B cell (primary cell): ENCODE results near the gene ZFPM1. TPM values are rescaled to one million over a fixed set of nuclear protein-coding genes. Genes with fewer than 3 reads are reported as not detected.

Source experiments
- ATAC-seq: fragments of 200-7000 bp; cut with Tn5 transposase; one replicate; pipeline ENCODE4 v1.10.0; 2021; ENCODE audit warnings: low read depth, mild to moderate bottlenecking, moderate number of reproducible peaks, moderate library complexity
- CTCF ChIA-PET: fragments of 350-600 bp; sonication (Branson Sonifier 250); formaldehyde crosslinking; loops from one replicate; lab custom pipeline; 2021; ENCODE audit warnings: antibody characterized with exemption, inconsistent platforms; lab: Charles Lee
- POLR2A ChIA-PET: fragments of 350-600 bp; sonication (Branson Sonifier 250); formaldehyde crosslinking; loops from one replicate; lab custom pipeline; 2021; ENCODE audit warnings: antibody characterized with exemption; lab: Charles Lee
- DNase-seq: peaks from one replicate; pipeline ENCODE4 v3.0.0; 2013
- H2AFZ ChIP-seq: 2 replicates; pipeline ENCODE4 v1.6.1; 2012; ENCODE audit warnings: mild to moderate bottlenecking, low read depth, low read length; ENCODE audit not compliant: insufficient read depth, poor library complexity, severe bottlenecking
- H3K27ac ChIP-seq, 2 donors: 1 replicate in 1 of 2; 2 replicates in 1 of 2; pipeline ENCODE4 v1.5.1; 2012 to 2013; ENCODE audit warnings: low read length in 2 of 2, mild to moderate bottlenecking in 2 of 2, moderate library complexity in 1 of 2
- H3K27me3 ChIP-seq, 4 experiments: fragments of 200-600 bp in 1 of 4; sonication (generic) in 1 of 4; replicated peaks in 1 of 4; 1 replicate in 2 of 4; 2 replicates in 2 of 4; pipeline versions ENCODE4 v1.6.1 to v1.7.0; 2013 to 2016; ENCODE audit warnings: low read length in 3 of 4, mild to moderate bottlenecking in 2 of 4, mixed read lengths in 1 of 4, moderate library complexity in 1 of 4; ENCODE audit not compliant: insufficient read depth in 4 of 4, control insufficient read depth in 3 of 4; ENCODE audit errors: control extremely low read depth in 1 of 4
- H3K36me3 ChIP-seq, 2 experiments: replicated peaks in 1 of 2; 1 replicate in 1 of 2; 2 replicates in 1 of 2; pipeline versions ENCODE4 v1.6.1 to v1.7.1; 2013; ENCODE audit warnings: low read length in 1 of 2; ENCODE audit not compliant: insufficient read depth in 2 of 2, control insufficient read depth in 1 of 2; ENCODE audit errors: control extremely low read depth in 1 of 2, extremely low read depth in 1 of 2
- H3K4me1 ChIP-seq, 2 donors: fragments of 200-600 bp in 1 of 2; sonication (generic) in 1 of 2; 1 replicate in 1 of 2; 2 replicates in 1 of 2; pipeline versions ENCODE4 v1.5.1 to v1.6.1; 2013 to 2017; ENCODE audit warnings: low read length in 2 of 2; ENCODE audit not compliant: control insufficient read depth in 2 of 2, insufficient read depth in 2 of 2
- H3K4me2 ChIP-seq: replicated peaks from 2 replicates; pipeline ENCODE3; 2012; ENCODE audit warnings: mild to moderate bottlenecking, low read depth, low read length; ENCODE audit not compliant: poor library complexity, severe bottlenecking
- H3K4me3 ChIP-seq, 5 experiments: fragments of 200-600 bp in 1 of 5; sonication (generic) in 1 of 5; 1 replicate in 3 of 5; 2 replicates in 2 of 5; pipeline versions ENCODE4 v1.5.1 to v1.7.0; 2011 to 2016; ENCODE audit warnings: low read length in 4 of 5, mild to moderate bottlenecking in 4 of 5, low read depth in 2 of 5, control low read depth in 1 of 5, moderate library complexity in 1 of 5; ENCODE audit not compliant: insufficient read depth in 1 of 5; ENCODE audit errors: control extremely low read depth in 1 of 5, extremely low read depth in 1 of 5
- H3K79me2 ChIP-seq: fragments of 200-600 bp; sonication (generic); one replicate; pipeline ENCODE4 v1.6.0; 2016; ENCODE audit warnings: low read length; ENCODE audit not compliant: control insufficient read depth, insufficient read depth
- H3K9ac ChIP-seq: fragments of 200-600 bp; sonication (generic); 2 replicates; pipeline ENCODE4 v1.6.1; 2017; ENCODE audit warnings: mild to moderate bottlenecking, low read length, moderate library complexity
- H3K9me3 ChIP-seq, 3 donors: one replicate each; pipeline versions ENCODE4 v1.6.1 to v1.7.1; 2013; ENCODE audit warnings: low read length in 2 of 3; ENCODE audit not compliant: control insufficient read depth in 2 of 3, insufficient read depth in 1 of 3; ENCODE audit errors: control extremely low read depth in 1 of 3
- H4K20me1 ChIP-seq: 2 replicates; pipeline ENCODE4 v1.6.0; 2012; ENCODE audit warnings: mild to moderate bottlenecking, low read length; ENCODE audit not compliant: insufficient read depth, control insufficient read depth, poor library complexity, severe bottlenecking
- H3K27ac Mint-ChIP-seq: one replicate; pipeline ENCODE4 v1.8.0; 2021; ENCODE audit warnings: mixed read lengths
- H3K27me3 Mint-ChIP-seq: one replicate; pipeline ENCODE4 v1.8.0; 2021; ENCODE audit warnings: mixed read lengths
- H3K4me1 Mint-ChIP-seq: one replicate; pipeline ENCODE4 v1.8.0; 2021; ENCODE audit warnings: mixed read lengths
- H3K4me3 Mint-ChIP-seq: one replicate; pipeline ENCODE4 v1.8.0; 2021; ENCODE audit warnings: mixed read lengths
- H3K9me3 Mint-ChIP-seq: one replicate; pipeline ENCODE4 v1.8.0; 2022; ENCODE audit warnings: mixed read lengths; ENCODE audit not compliant: insufficient read depth
- CTCF ChIP-seq: fragments of 200-600 bp; IDR thresholded peaks from one replicate; pipeline ENCODE4 v1.8.0; 2022; ENCODE audit warnings: antibody characterized with exemption, mild to moderate bottlenecking
- EZH2 ChIP-seq: IDR thresholded peaks from 2 replicates; pipeline ENCODE4 v1.6.1; 2012; ENCODE audit warnings: borderline replicate concordance, low read depth, mild to moderate bottlenecking, moderate library complexity, low read length; ENCODE audit not compliant: insufficient read depth, poor library complexity, severe bottlenecking
- WGBS: methylation state at CpG from one replicate; pipeline ENCODE4 v1.1.5; 2013; ENCODE audit warnings: missing lambda C conversion rate; ENCODE audit not compliant: insufficient coverage; 5-methylcytosine and 5-hydroxymethylcytosine counted together
- intact Hi-C: fragments of 100-400 bp; cut with micrococcal nuclease; formaldehyde crosslinking; loops from one replicate; pipeline ENCODE4 v1.10.0; 2022
- polyA plus RNA-seq: library from polyadenylated mRNA; depleted of rRNA; stranded (reverse); fragments of >200 nt; gene quantifications from 2 replicates; pipeline ENCODE4 v1.2.3, GENCODE V29; 2012
- total RNA-seq, 2 donors: library from RNA; stranded (reverse); fragments of 120-200 nt in 1 of 2; gene quantifications; 1 replicate in 1 of 2; 2 replicates in 1 of 2; pipeline versions ENCODE4 v1.2.3 to v1.2.4, GENCODE V29; 2013 to 2022

ZFPM1 gene
- total and polyA plus RNA-seq, 2 donors (not counting 1 experiment from before 2014, with no cell fraction given), result 4.3 to 34.6 TPM

- CTCF ChIA-PET, result interaction anchor here (0.6 to 3.8 kb wide), 26 partner anchors 8 to 659 kb away, joined by 3 to 26 read pairs (median 4); no protein-coding TSS in a partner anchor
- Histone ChIP-seq H3K9me3 (peaks cover 0 to 6% (median 0%) of the 10 kb centered on the region in 3 donors), H3K36me3 (no peaks in the 10 kb centered on the region), H4K20me1 (no peaks in the 10 kb centered on the region), H3K9ac (no peak overlapping the region), H3K27me3 (no peaks in the 10 kb centered on the region), H3K4me2 (no peak overlapping the region), H3K27ac (no peak overlapping the region), H3K4me3 (no peak overlapping the region), H2AFZ (no peak overlapping the region), H3K4me1 (peaks cover 6 to 7% of the 10 kb centered on the region in 2 donors), H3K79me2 (no peaks in the 10 kb centered on the region)
- ATAC-seq (no peak), DNase-seq (no peak)
- Mint-ChIP-seq H3K27me3 (no peaks in the 10 kb centered on the region), H3K4me1 (peaks cover 3% of the 10 kb centered on the region), H3K9me3 (no peaks in the 10 kb centered on the region), H3K27ac (no peak overlapping the region), H3K4me3 (no peak overlapping the region)
- 94% methylated on average over 32 of the region's 32 CpGs for WGBS
- POLR2A ChIA-PET, result interaction anchor here (1.9 kb wide), 1 partner anchor 14 kb away, joined by 6 read pairs; the partner anchor contains the start of gene ZFPM1
- TF ChIP-seq CTCF, result no peak
- no peak for TF ChIP-seq EZH2
- intact Hi-C loops, result loop anchor here (10.0 kb wide), 1 partner anchor 563 kb away; no protein-coding TSS in a partner anchor
These were observed 14.8 kb upstream of the ZFPM1 start for GRCh38 chr16:88438084-88438870.

GRCh38 chr16:88439016-88439415 lies 14.1 kb upstream of the ZFPM1 start:
- H3K79me2 ChIP-seq, result no peaks in the 10 kb centered on the region
- 87% methylated on average over 13 of the region's 17 CpGs for whole genome bisulfite sequencing
- no peaks in the 10 kb centered on the region for H3K27me3 ChIP-seq
- H3K9ac ChIP-seq, result no peak overlapping the region
- Mint-ChIP-seq H3K27ac (no peak overlapping the region), H3K27me3 (no peaks in the 10 kb centered on the region), H3K4me3 (no peak overlapping the region), H3K9me3 (no peaks in the 10 kb centered on the region), H3K4me1 (peaks cover 4% of the 10 kb centered on the region)
- peaks cover 0 to 6% (median 0%) of the 10 kb centered on the region in 3 donors for H3K9me3 ChIP-seq
- ATAC-seq (no peak), DNase-seq (no peak)
- no peak overlapping the region for H3K4me3 ChIP-seq
- no peak overlapping the region for H3K27ac ChIP-seq
- intact Hi-C loops, result loop anchor here (10.0 kb wide), 1 partner anchor 564 kb away; no protein-coding TSS in a partner anchor
- POLR2A ChIA-PET, result interaction anchor here (1.9 kb wide), 1 partner anchor 13 kb away, joined by 6 read pairs; the partner anchor contains the start of gene ZFPM1
- CTCF ChIA-PET, result interaction anchor here (1.1 to 3.8 kb wide), 14 partner anchors 9 to 659 kb away, joined by 3 to 26 read pairs (median 8); no protein-coding TSS in a partner anchor
- H2AFZ ChIP-seq, result no peak overlapping the region
- no peaks in the 10 kb centered on the region for H4K20me1 ChIP-seq
- TF ChIP-seq EZH2, result no peak
- no peak for TF ChIP-seq CTCF
- H3K36me3 ChIP-seq, result no peaks in the 10 kb centered on the region
- H3K4me2 ChIP-seq, result no peak overlapping the region
- H3K4me1 ChIP-seq, result peaks cover 7 to 9% of the 10 kb centered on the region in 2 donors
